MCF 10A (cell line): Measurements from ENCODE around the gene CTCFL. TPM values are rescaled to one million over a fixed set of nuclear protein-coding genes. Genes with fewer than 3 reads are reported as not detected.
"Not testable (repeated sequence)": the region's sequence is repeated elsewhere in the genome, so short reads cannot be mapped to it uniquely, and the experiment has no call there.

Source experiments
- BruUV-seq: library from RNA; stranded (reverse); fragments of 400-500 nt; replicated peaks from 2 replicates; lab custom pipeline; 2021; lab: Mats Ljungman, UMichigan
- CTCF ChIA-PET: fragments of 300-600 bp; sonication (Branson Sonifier 250); formaldehyde crosslinking; extraction: SDS; loops from one replicate; lab custom pipeline; 2021; ENCODE audit warnings: antibody characterized with exemption, inconsistent platforms; lab: Yijun Ruan, JAX
- POLR2A ChIA-PET: fragments of 300-600, 350-650 bp; sonication (Branson Sonifier 250); formaldehyde crosslinking; extraction: SDS; loops from one replicate; lab custom pipeline; 2020; ENCODE audit warnings: antibody characterized with exemption, inconsistent platforms; lab: Yijun Ruan, JAX
- DNase-seq: peaks from one replicate; pipeline ENCODE4 v3.0.0-alpha.2; 2018; ENCODE audit not compliant: unreplicated experiment
- H3K27ac Mint-ChIP-seq: one replicate; pipeline ENCODE4 v1.8.0; 2022; ENCODE audit warnings: mild to moderate bottlenecking, low read depth, mixed read lengths; ENCODE audit not compliant: unreplicated experiment
- H3K27me3 Mint-ChIP-seq: one replicate; pipeline ENCODE4 v1.8.0; 2022; ENCODE audit warnings: mixed read lengths; ENCODE audit not compliant: insufficient read depth, unreplicated experiment
- H3K36me3 Mint-ChIP-seq: one replicate; pipeline ENCODE4 v1.8.0; 2022; ENCODE audit warnings: mild to moderate bottlenecking, moderate library complexity, mixed read lengths; ENCODE audit not compliant: insufficient read depth, unreplicated experiment
- H3K4me1 Mint-ChIP-seq: one replicate; pipeline ENCODE4 v1.8.0; 2022; ENCODE audit warnings: mixed read lengths; ENCODE audit not compliant: insufficient read depth, unreplicated experiment
- H3K4me3 Mint-ChIP-seq: one replicate; pipeline ENCODE4 v1.8.0; 2022; ENCODE audit warnings: mild to moderate bottlenecking, moderate library complexity, mixed read lengths; ENCODE audit not compliant: unreplicated experiment
- H3K9me3 Mint-ChIP-seq: one replicate; pipeline ENCODE4 v1.8.0; 2022; ENCODE audit warnings: mixed read lengths; ENCODE audit not compliant: unreplicated experiment
- intact Hi-C: fragments of 100-400 bp; cut with micrococcal nuclease; formaldehyde crosslinking; loops from 2 replicates; pipeline ENCODE4 v1.14.1; 2022
- total RNA-seq: library from RNA; stranded (reverse); gene quantifications from 2 replicates; pipeline ENCODE4 v1.2.3, GENCODE V29; 2022
- TF ChIP-seq, protein P1 (sequence below): fragments of 200-600 bp; IDR thresholded peaks from one replicate; pipeline ENCODE4 v1.8.0; 2022; ENCODE audit warnings: antibody characterized with exemption, mild to moderate bottlenecking; ENCODE audit not compliant: unreplicated experiment

The CTCFL gene
- total RNA-seq, 1 experiment from 2014 or later: not detected

DNA sequence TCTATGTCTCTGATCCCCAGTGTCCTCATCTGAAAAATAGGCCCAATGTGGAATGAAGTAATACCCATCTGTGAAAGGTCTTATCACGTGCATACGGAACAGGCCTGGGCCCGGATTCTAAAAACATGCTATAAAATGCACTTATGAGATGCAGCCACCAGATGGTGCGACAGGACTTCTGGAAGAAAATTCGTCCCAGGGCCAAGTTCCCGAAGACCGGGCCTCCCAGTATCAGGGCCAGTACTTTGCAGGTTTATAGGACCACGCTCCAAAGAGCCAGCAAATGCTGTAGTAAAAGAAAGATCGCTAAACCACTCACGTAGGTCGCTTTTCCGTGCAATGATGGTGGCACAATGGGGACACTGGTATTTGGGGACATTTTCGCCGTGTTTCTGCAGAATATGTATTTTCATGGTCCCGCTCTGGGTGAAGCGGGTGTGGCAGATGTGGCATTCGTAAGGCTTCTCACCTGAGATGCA is 10.6 kb downstream of the CTCFL start:
- no peak overlapping the region for H3K4me3 Mint-ChIP-seq
- peak; percentile 67 for DNase-seq
- intact Hi-C loops: loop anchor here (1.0 kb wide), 2 partner anchors 80 to 695 kb away; no protein-coding TSS in a partner anchor
- no TSS peak for BruUV-seq
- ChIA-PET CTCF (interaction anchor here (0.7 to 9.7 kb wide), 24 partner anchors 12 to 695 kb away, joined by 3 to 131 read pairs (median 4); partner anchors contain the start of gene PCK1), POLR2A (interaction anchor here (0.7 kb wide), 1 partner anchor 75 kb away, joined by 3 read pairs; no protein-coding TSS in a partner anchor)
- H3K36me3 Mint-ChIP-seq: no peaks in the 10 kb centered on the region
- TF ChIP-seq, protein P1, sequence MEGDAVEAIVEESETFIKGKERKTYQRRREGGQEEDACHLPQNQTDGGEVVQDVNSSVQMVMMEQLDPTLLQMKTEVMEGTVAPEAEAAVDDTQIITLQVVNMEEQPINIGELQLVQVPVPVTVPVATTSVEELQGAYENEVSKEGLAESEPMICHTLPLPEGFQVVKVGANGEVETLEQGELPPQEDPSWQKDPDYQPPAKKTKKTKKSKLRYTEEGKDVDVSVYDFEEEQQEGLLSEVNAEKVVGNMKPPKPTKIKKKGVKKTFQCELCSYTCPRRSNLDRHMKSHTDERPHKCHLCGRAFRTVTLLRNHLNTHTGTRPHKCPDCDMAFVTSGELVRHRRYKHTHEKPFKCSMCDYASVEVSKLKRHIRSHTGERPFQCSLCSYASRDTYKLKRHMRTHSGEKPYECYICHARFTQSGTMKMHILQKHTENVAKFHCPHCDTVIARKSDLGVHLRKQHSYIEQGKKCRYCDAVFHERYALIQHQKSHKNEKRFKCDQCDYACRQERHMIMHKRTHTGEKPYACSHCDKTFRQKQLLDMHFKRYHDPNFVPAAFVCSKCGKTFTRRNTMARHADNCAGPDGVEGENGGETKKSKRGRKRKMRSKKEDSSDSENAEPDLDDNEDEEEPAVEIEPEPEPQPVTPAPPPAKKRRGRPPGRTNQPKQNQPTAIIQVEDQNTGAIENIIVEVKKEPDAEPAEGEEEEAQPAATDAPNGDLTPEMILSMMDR: peak; percentile 79
- H3K4me1 Mint-ChIP-seq: no peaks in the 10 kb centered on the region
- H3K27ac Mint-ChIP-seq: no peak overlapping the region
- H3K27me3 Mint-ChIP-seq: peaks cover 30% of the 10 kb centered on the region
- H3K9me3 Mint-ChIP-seq: no peaks in the 10 kb centered on the region

GRCh38 chr20:57513199-57513598 is 11.7 kb downstream of the CTCFL start:
- Mint-ChIP-seq H3K4me3 (no peak overlapping the region), H3K27ac (no peak overlapping the region), H3K36me3 (no peaks in the 10 kb centered on the region), H3K4me1 (no peaks in the 10 kb centered on the region), H3K27me3 (peaks cover 33% of the 10 kb centered on the region), H3K9me3 (no peaks in the 10 kb centered on the region)
- no TSS peak for BruUV-seq
- CTCF ChIA-PET: interaction anchor here (0.6 to 9.7 kb wide), 15 partner anchors 11 to 703 kb away, joined by 3 to 131 read pairs (median 4); partner anchors contain the start of gene PCK1
- no peak for DNase-seq
- POLR2A ChIA-PET: no interaction called here
- intact Hi-C loops: no loop called here
- TF ChIP-seq, protein P1: no peak

DNA sequence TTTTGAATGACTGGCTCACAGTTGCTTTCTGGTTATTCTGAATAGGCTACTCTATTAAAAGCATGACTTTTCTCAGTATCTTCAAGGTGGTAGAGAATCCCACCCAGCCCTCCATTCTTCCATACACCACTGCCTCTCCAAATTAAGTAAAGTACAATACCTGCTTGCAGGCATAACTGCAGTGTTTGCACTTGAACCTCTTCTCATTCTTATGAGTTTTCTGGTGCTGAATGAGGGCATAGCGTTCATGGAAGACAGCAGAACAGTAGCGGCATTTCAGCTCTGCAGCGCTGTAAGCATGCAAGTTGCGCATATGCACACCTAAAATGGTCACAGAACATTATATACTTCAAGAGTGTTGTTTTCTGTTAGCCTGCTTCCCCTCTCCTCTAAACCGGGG is 12.5 kb downstream of the CTCFL start:
- CTCF ChIA-PET: interaction anchor here (0.6 to 9.7 kb wide), 10 partner anchors 10 to 697 kb away, joined by 3 to 131 read pairs (median 6); no protein-coding TSS in a partner anchor
- no peaks in the 10 kb centered on the region for H3K36me3 Mint-ChIP-seq
- H3K27ac Mint-ChIP-seq: no peak overlapping the region
- no peaks in the 10 kb centered on the region for H3K4me1 Mint-ChIP-seq
- no peak for DNase-seq
- BruUV-seq: no TSS peak
- peaks cover 34% of the 10 kb centered on the region for H3K27me3 Mint-ChIP-seq
- no peak overlapping the region for H3K4me3 Mint-ChIP-seq
- intact Hi-C loops: no loop called here
- TF ChIP-seq, protein P1: no peak
- POLR2A ChIA-PET: no interaction called here
- no peaks in the 10 kb centered on the region for H3K9me3 Mint-ChIP-seq

DNA sequence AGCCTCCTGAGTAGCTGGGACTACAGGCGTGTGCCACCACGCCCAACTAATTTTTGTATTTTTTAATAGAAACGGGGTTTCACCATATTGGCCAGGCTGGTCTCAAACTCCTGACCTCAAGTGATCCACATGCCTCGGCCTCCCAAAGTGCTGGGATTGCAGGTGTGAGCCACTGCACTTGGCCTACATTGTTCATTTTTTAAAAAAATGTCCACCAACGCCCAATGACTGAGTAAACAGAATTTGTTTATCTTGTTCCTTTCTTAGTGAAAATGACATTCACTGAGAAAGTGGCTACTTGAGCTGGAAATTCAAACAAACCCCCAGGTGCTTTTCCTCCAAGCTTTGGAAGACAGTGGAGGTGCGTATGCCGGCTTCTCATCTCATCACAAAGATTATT is 13.2 kb downstream of the CTCFL start:
- H3K4me3 Mint-ChIP-seq, intact Hi-C loops, DNase-seq, H3K27ac Mint-ChIP-seq, H3K4me1 Mint-ChIP-seq, POLR2A ChIA-PET, BruUV-seq, H3K9me3 Mint-ChIP-seq, H3K36me3 Mint-ChIP-seq: not testable (repeated sequence)
- peaks cover 27% of the 10 kb centered on the region for H3K27me3 Mint-ChIP-seq
- CTCF ChIA-PET: interaction anchor here (0.6 to 9.7 kb wide), 10 partner anchors 13 to 699 kb away, joined by 3 to 131 read pairs (median 6); no protein-coding TSS in a partner anchor
